ENCODE results near the gene CSRNP3. TPM values are rescaled to one million over a fixed set of nuclear protein-coding genes. Genes with fewer than 3 reads are reported as not detected.

CSRNP3 gene
- total RNA-seq, 2 donors from 2014 or later: 2.3 to 5.9 TPM

- no peak overlapping the region for H3K27ac ChIP-seq
- no peak for TF ChIP-seq POLR2A (IDR thresholded peaks at IDR 0.05)
- TF ChIP-seq CTCF (IDR thresholded peaks at IDR 0.05): no peak
- DNase-seq (no peak), ATAC-seq (no peak)
- no peaks in the 10 kb centered on the region for H3K4me1 ChIP-seq
- H3K27me3 ChIP-seq: no peaks in the 10 kb centered on the region
- intact Hi-C loops (cut with DNase I): no loop called here
- WGBS, 2 donors: 61 to 72% methylated on average over 3 of the region's 3 CpGs
- no peaks in the 10 kb centered on the region for H3K9me3 ChIP-seq
- no peak overlapping the region for H3K4me3 ChIP-seq
- no peaks in the 10 kb centered on the region for H3K36me3 ChIP-seq (replicated peaks in 1 of 2; ENCODE audit: insufficient read depth in 1 of 2, low read depth in 2 of 2)
Observed at GRCh38 chr2:165472922-165473321, 3.4 kb downstream of the CSRNP3 start.

- H3K4me1 ChIP-seq: no peaks in the 10 kb centered on the region
- TF ChIP-seq CTCF (IDR thresholded peaks at IDR 0.05): no peak
- no peak for TF ChIP-seq POLR2A (IDR thresholded peaks at IDR 0.05)
- intact Hi-C loops (cut with DNase I): no loop called here
- 35 to 47% methylated on average over 3 of the region's 3 CpGs for WGBS, 2 donors
- ATAC-seq (no peak), DNase-seq (no peak)
- no peaks in the 10 kb centered on the region for H3K9me3 ChIP-seq
- H3K4me3 ChIP-seq: no peak overlapping the region
- H3K27me3 ChIP-seq: no peaks in the 10 kb centered on the region
- H3K27ac ChIP-seq: no peak overlapping the region
- no peaks in the 10 kb centered on the region for H3K36me3 ChIP-seq (replicated peaks in 1 of 2; ENCODE audit: insufficient read depth in 1 of 2, low read depth in 2 of 2)
Observed at GRCh38 chr2:165474619-165475276, 5.2 kb downstream of the CSRNP3 start.

- H3K4me3 ChIP-seq: no peak overlapping the region
- no peaks in the 10 kb centered on the region for H3K9me3 ChIP-seq
- ATAC-seq (no peak), DNase-seq (no peak)
- WGBS, 2 donors: 89 to 92% methylated on average over 6 of the region's 6 CpGs
- H3K4me1 ChIP-seq: no peaks in the 10 kb centered on the region
- H3K36me3 ChIP-seq (replicated peaks in 1 of 2; ENCODE audit: insufficient read depth in 1 of 2, low read depth in 2 of 2): no peaks in the 10 kb centered on the region
- intact Hi-C loops (cut with DNase I): no loop called here
- no peak for TF ChIP-seq POLR2A (IDR thresholded peaks at IDR 0.05)
- no peak for TF ChIP-seq CTCF (IDR thresholded peaks at IDR 0.05)
- H3K27me3 ChIP-seq: no peaks in the 10 kb centered on the region
- no peak overlapping the region for H3K27ac ChIP-seq
Observed at GRCh38 chr2:165475277-165476004, 5.9 kb downstream of the CSRNP3 start.

GRCh38 chr2:165479856-165480255 is 10.4 kb downstream of the CSRNP3 start:
- DNase-seq (no peak), ATAC-seq (no peak)
- H3K4me3 ChIP-seq: no peak overlapping the region
- no peaks in the 10 kb centered on the region for H3K36me3 ChIP-seq (replicated peaks in 1 of 2; ENCODE audit: insufficient read depth in 1 of 2, low read depth in 2 of 2)
- no peaks in the 10 kb centered on the region for H3K27me3 ChIP-seq
- no peak overlapping the region for H3K27ac ChIP-seq
- H3K4me1 ChIP-seq: no peaks in the 10 kb centered on the region
- no peaks in the 10 kb centered on the region for H3K9me3 ChIP-seq
- TF ChIP-seq POLR2A (IDR thresholded peaks at IDR 0.05) (no peak), CTCF (IDR thresholded peaks at IDR 0.05) (no peak)
- 67 to 73% methylated on average over 4 of the region's 4 CpGs for WGBS, 2 donors
- intact Hi-C loops (cut with DNase I): no loop called here
